H1 (cell line): ENCODE measurements around the gene GPBP1L1. TPM values are rescaled to one million over a fixed set of nuclear protein-coding genes. Genes with fewer than 3 reads are reported as not detected.
"Not testable (repeated sequence)": the region's sequence is repeated elsewhere in the genome, so short reads cannot be mapped to it uniquely, and the experiment has no call there.

Experiments used
- CTCF ChIA-PET: fragments of 300-600 bp; sonication (Branson Sonifier 250); formaldehyde crosslinking; loops from one replicate; lab custom pipeline; 2021; ENCODE audit not compliant: partially characterized antibody; lab: Charles Lee
- POLR2A ChIA-PET: fragments of 300-600 bp; sonication (Branson Sonifier 250); formaldehyde crosslinking; loops from one replicate; lab custom pipeline; 2021; ENCODE audit warnings: inconsistent platforms; ENCODE audit not compliant: partially characterized antibody; lab: Charles Lee
- DNase-seq, 2 experiments: peaks; one replicate each; pipeline versions ENCODE4 v3.0.0 to v3.0.0-alpha.2; 2010 to 2022; ENCODE audit warnings: low spot score in 2 of 2, low read depth in 1 of 2, mixed read lengths in 1 of 2
- FAIRE-seq: peaks from 2 replicates; lab custom pipeline; 2011; peaks lifted over from hg19 to GRCh38; lab: Jason Lieb, UNC
- H2AFZ ChIP-seq: 2 replicates; pipeline ENCODE4 v1.8.1; 2012; ENCODE audit warnings: low read length, inconsistent platforms
- H2AK5ac ChIP-seq: 2 replicates; pipeline ENCODE4 v1.6.1; 2013; ENCODE audit warnings: low read depth, low read length
- H2BK120ac ChIP-seq: replicated peaks from 2 replicates; pipeline ENCODE3; 2013; ENCODE audit warnings: low read depth, low read length, inconsistent platforms
- H2BK12ac ChIP-seq: 2 replicates; pipeline ENCODE4 v1.6.1; 2013; ENCODE audit warnings: low read depth, low read length
- H2BK15ac ChIP-seq: 2 replicates; pipeline ENCODE4 v1.6.1; 2013; ENCODE audit warnings: low read length
- H2BK20ac ChIP-seq: 2 replicates; pipeline ENCODE4 v1.6.1; 2013; ENCODE audit warnings: low read length
- H2BK5ac ChIP-seq: 2 replicates; pipeline ENCODE4 v1.6.1; 2013; ENCODE audit warnings: low read depth, low read length
- H3K14ac ChIP-seq: 2 replicates; pipeline ENCODE4 v1.6.1; 2013; ENCODE audit warnings: inconsistent platforms; ENCODE audit not compliant: insufficient read length
- H3K18ac ChIP-seq: 2 replicates; pipeline ENCODE4 v1.6.1; 2013; ENCODE audit warnings: low read length; ENCODE audit errors: extremely low read depth
- H3K23ac ChIP-seq: 2 replicates; pipeline ENCODE4 v1.6.1; 2013; ENCODE audit warnings: inconsistent platforms; ENCODE audit not compliant: insufficient read length
- H3K23me2 ChIP-seq: 2 replicates; pipeline ENCODE4 v1.6.1; 2013; ENCODE audit warnings: low read depth, low read length
- H3K27ac ChIP-seq: 2 replicates; pipeline ENCODE4 v1.6.1; 2011; ENCODE audit warnings: low read depth, low read length, inconsistent platforms
- H3K27me3 ChIP-seq, 4 experiments: replicated peaks in 1 of 4; 1 replicate in 1 of 4; 2 replicates in 3 of 4; pipeline versions ENCODE4 v1.6.1 to v1.8.1; 2011 to 2013; ENCODE audit warnings: low read length in 3 of 4, mild to moderate bottlenecking in 3 of 4, inconsistent platforms in 2 of 4, mixed read lengths in 2 of 4, moderate library complexity in 1 of 4; ENCODE audit not compliant: control insufficient read depth in 3 of 4, insufficient read depth in 3 of 4; ENCODE audit errors: extremely low read depth in 1 of 4
- H3K36me3 ChIP-seq, 4 experiments: 2 replicates each; pipeline versions ENCODE4 v1.6.1 to v1.8.1; 2011 to 2013; ENCODE audit warnings: mild to moderate bottlenecking in 4 of 4, low read length in 3 of 4, moderate library complexity in 2 of 4, control low read depth in 1 of 4, inconsistent platforms in 1 of 4; ENCODE audit not compliant: insufficient read depth in 4 of 4, control insufficient read depth in 2 of 4
- H3K4ac ChIP-seq: replicated peaks from 2 replicates; pipeline ENCODE3; 2013; ENCODE audit warnings: low read length, low read depth, mixed read lengths, inconsistent platforms; ENCODE audit not compliant: insufficient read length
- H3K4me1 ChIP-seq, 4 experiments: replicated peaks in 1 of 4; 1 replicate in 1 of 4; 2 replicates in 3 of 4; pipeline versions ENCODE4 v1.6.1 to v1.8.1; 2011 to 2013; ENCODE audit warnings: low read length in 3 of 4, inconsistent platforms in 2 of 4, mixed read lengths in 1 of 4; ENCODE audit not compliant: insufficient read depth in 4 of 4, control insufficient read depth in 3 of 4
- H3K4me2 ChIP-seq, 2 experiments: 2 replicates each; pipeline versions ENCODE4 v1.6.1 to v1.8.1; 2011 to 2013; ENCODE audit warnings: low read depth in 2 of 2, low read length in 2 of 2, control low read depth in 1 of 2, inconsistent platforms in 1 of 2, mild to moderate bottlenecking in 1 of 2; ENCODE audit not compliant: insufficient read depth in 1 of 2
- H3K4me3 ChIP-seq, 4 experiments: fragments of 200-600, 300-600 bp in 1 of 4; sonication (generic), shearing (Covaris generic), sonication (Bioruptor Twin) in 1 of 4; 2 replicates each; pipeline versions ENCODE4 v1.5.1 to v1.8.1; 2011 to 2016; ENCODE audit warnings: low read length in 4 of 4, low read depth in 3 of 4, control low read depth in 2 of 4, inconsistent platforms in 2 of 4, mild to moderate bottlenecking in 2 of 4, mixed read lengths in 1 of 4, moderate library complexity in 1 of 4; ENCODE audit not compliant: insufficient read depth in 2 of 4; ENCODE audit errors: extremely low read depth in 1 of 4
- H3K56ac ChIP-seq: replicated peaks from 2 replicates; pipeline ENCODE3; 2013; ENCODE audit warnings: low read depth, mild to moderate bottlenecking, mixed read lengths, low read length, inconsistent platforms; ENCODE audit not compliant: insufficient read length
- H3K79me1 ChIP-seq: 2 replicates; pipeline ENCODE4 v1.6.1; 2013; ENCODE audit warnings: low read depth, low read length, control low read depth
- H3K79me2 ChIP-seq, 2 experiments: 2 replicates each; pipeline versions ENCODE4 v1.6.1 to v1.8.1; 2012 to 2013; ENCODE audit warnings: low read length in 2 of 2, mild to moderate bottlenecking in 2 of 2, inconsistent platforms in 1 of 2; ENCODE audit not compliant: insufficient read depth in 2 of 2, control insufficient read depth in 1 of 2
- H3K9ac ChIP-seq, 4 experiments: replicated peaks in 1 of 4; 1 replicate in 1 of 4; 2 replicates in 3 of 4; pipeline versions ENCODE4 v1.6.1 to v1.8.1; 2011 to 2013; ENCODE audit warnings: low read depth in 3 of 4, low read length in 3 of 4, control low read depth in 2 of 4, mild to moderate bottlenecking in 2 of 4, moderate library complexity in 2 of 4, inconsistent platforms in 1 of 4; ENCODE audit errors: extremely low read depth in 1 of 4
- H3K9me3 ChIP-seq, 2 experiments: 2 replicates each; pipeline versions ENCODE4 v1.6.1 to v1.8.1; 2012 to 2013; ENCODE audit warnings: mild to moderate bottlenecking in 2 of 2, moderate library complexity in 2 of 2, control low read depth in 1 of 2, inconsistent platforms in 1 of 2, low read depth in 1 of 2, low read length in 1 of 2, mixed read lengths in 1 of 2; ENCODE audit not compliant: insufficient read depth in 2 of 2
- H4K20me1 ChIP-seq, 2 experiments: replicated peaks in 1 of 2; 2 replicates each; pipeline versions ENCODE3 to v1.8.1; 2011 to 2013; ENCODE audit warnings: inconsistent platforms in 2 of 2, low read length in 2 of 2, mild to moderate bottlenecking in 1 of 2; ENCODE audit not compliant: insufficient read depth in 2 of 2, control insufficient read depth in 1 of 2
- H4K5ac ChIP-seq: 2 replicates; pipeline ENCODE4 v1.6.1; 2013; ENCODE audit warnings: low read length, low read depth, mixed read lengths, inconsistent platforms; ENCODE audit not compliant: insufficient read length
- H4K8ac ChIP-seq: 2 replicates; pipeline ENCODE4 v1.8.0; 2013; ENCODE audit warnings: mild to moderate bottlenecking, moderate library complexity, low read length, inconsistent platforms; ENCODE audit not compliant: insufficient read depth; ENCODE audit errors: extremely low read depth
- H4K91ac ChIP-seq: replicated peaks from 2 replicates; pipeline ENCODE3; 2013; ENCODE audit warnings: low read length, mixed read lengths, inconsistent platforms; ENCODE audit not compliant: insufficient read length
- WGBS, 2 experiments: shearing (Covaris generic) in 1 of 2; methylation state at CpG; one replicate each; pipeline versions ENCODE4 v1.1.6 to v1.1.7; 2013 to 2015; ENCODE audit warnings: low lambda C conversion rate in 2 of 2, mixed read lengths in 2 of 2, inconsistent platforms in 1 of 2, low coverage in 1 of 2, missing lambda C conversion rate in 1 of 2; ENCODE audit not compliant: insufficient replicate concordance in 2 of 2, insufficient coverage in 1 of 2, insufficient read length in 1 of 2; ENCODE audit errors: extremely low coverage in 1 of 2, missing lambda C conversion rate in 1 of 2; 5-methylcytosine and 5-hydroxymethylcytosine counted together
- polyA plus RNA-seq, 7 experiments: library from polyadenylated mRNA; depleted of rRNA in 3 of 7; stranded (reverse) in 5 of 7; unstranded in 2 of 7; fragments of >200 nt in 5 of 7; fragments of 200-250 nt in 2 of 7; gene quantifications; 1 replicate in 5 of 7; 2 replicates in 1 of 7; 4 replicates in 1 of 7; pipeline versions ENCODE4 v1.2.1 to v1.2.3, GENCODE V29; 2011 to 2013; ENCODE audit warnings: missing spikeins in 2 of 7, mixed read lengths in 2 of 7
- total RNA-seq: library from RNA; stranded (reverse); fragmentation: NEBNext Ultra II Directional; extraction: Animal tissue kit (Norgen Biotek cat#: 25700); gene quantifications from 2 replicates; pipeline ENCODE4 v1.2.1, GENCODE V29; 2021

The GPBP1L1 gene
- total and polyA plus RNA-seq, 2 of the 8 experiments (the other 6 are each of a cell fraction or from before 2014, with no cell fraction given), result 70.1 to 119 TPM

DNA sequence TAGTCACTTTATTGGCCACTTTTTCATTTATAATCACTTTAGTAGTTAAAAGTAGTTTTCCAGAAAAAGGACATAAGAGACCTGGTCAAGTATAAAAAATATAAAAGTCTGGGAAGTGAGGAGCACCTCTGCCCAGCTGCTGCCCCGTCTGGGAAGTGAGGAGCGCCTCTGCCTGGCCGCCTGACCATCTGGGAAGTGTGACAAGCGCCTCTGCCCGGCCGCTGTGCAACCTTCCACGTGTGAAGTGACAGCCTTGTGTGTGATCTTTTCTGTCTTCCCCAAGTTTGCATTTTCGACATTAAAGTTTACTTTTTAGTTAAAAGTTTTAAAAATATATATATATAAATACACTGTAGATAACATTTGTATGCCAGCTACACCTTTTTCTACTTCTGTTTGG is 7.5 kb upstream of the GPBP1L1 start:
- DNase-seq, H4K8ac ChIP-seq, H2AK5ac ChIP-seq, H3K18ac ChIP-seq, H3K79me1 ChIP-seq, H3K14ac ChIP-seq, CTCF ChIA-PET, H3K4me2 ChIP-seq, H3K9me3 ChIP-seq, H2BK12ac ChIP-seq, H3K4me3 ChIP-seq, H2BK20ac ChIP-seq, H3K23ac ChIP-seq, H3K4ac ChIP-seq, H4K5ac ChIP-seq, H4K20me1 ChIP-seq, H3K23me2 ChIP-seq, H2BK120ac ChIP-seq, H3K27ac ChIP-seq, H3K4me1 ChIP-seq, H3K56ac ChIP-seq, H4K91ac ChIP-seq, H2BK5ac ChIP-seq, H2BK15ac ChIP-seq, H2AFZ ChIP-seq, H3K9ac ChIP-seq, H3K27me3 ChIP-seq, FAIRE-seq: not testable (repeated sequence)
- Histone ChIP-seq H3K36me3 (peaks cover 9 to 31% (median 13%) of the 10 kb centered on the region in 4 experiments; a peak in 6 of 8 replicates), H3K79me2 (peaks cover 0 to 27% of the 10 kb centered on the region in 2 experiments; a peak in 2 of 4 replicates)
- 97% methylated on average over 8 of the region's 8 CpGs; no CpG with 5 or more reads in 1 of the 2 experiments for WGBS, 2 experiments
- POLR2A ChIA-PET, result interaction anchor here (2.0 kb wide), 1 partner anchor 8 kb away, joined by 11 read pairs; the partner anchor contains the start of gene GPBP1L1
